OCI-LY7 (cell line): ENCODE results near the gene PKN1. TPM values are rescaled to one million over a fixed set of nuclear protein-coding genes. Genes with fewer than 3 reads are reported as not detected.

Source experiments
- BruUV-seq: library from RNA; stranded (reverse); fragments of 400-500 nt; replicated peaks from 2 replicates; lab custom pipeline; 2021; lab: Mats Ljungman, UMichigan
- CTCF ChIA-PET: fragments of 300-600 bp; sonication (Branson Sonifier 250); formaldehyde crosslinking; loops from one replicate; lab custom pipeline; 2022; ENCODE audit warnings: antibody characterized with exemption; ENCODE audit not compliant: unreplicated experiment; lab: Charles Lee
- POLR2A ChIA-PET: fragments of 300-600 bp; sonication (Branson Sonifier 250); formaldehyde crosslinking; loops from one replicate; lab custom pipeline; 2022; ENCODE audit warnings: antibody characterized with exemption; lab: Charles Lee
- DNase-seq: peaks from one replicate; pipeline ENCODE4 v3.0.0-alpha.2; 2015; ENCODE audit warnings: low spot score
- H2AFZ ChIP-seq: fragments of 200-600 bp; sonication (generic), shearing (Covaris generic); 2 replicates; pipeline ENCODE4 v1.6.1; 2014; ENCODE audit warnings: mild to moderate bottlenecking, antibody characterized with exemption, low read length, moderate library complexity
- H3K27ac ChIP-seq: fragments of 200-600 bp; sonication (generic); 2 replicates; pipeline ENCODE4 v1.5.1; 2014; ENCODE audit warnings: mixed run types, low read depth, mild to moderate bottlenecking, moderate library complexity, low read length, inconsistent platforms; ENCODE audit not compliant: poor library complexity, severe bottlenecking
- H3K36me3 ChIP-seq: fragments of 200-600 bp; sonication (generic); 2 replicates; pipeline ENCODE4 v1.6.1; 2014; ENCODE audit warnings: mild to moderate bottlenecking, antibody characterized with exemption, low read length, moderate library complexity, mixed read lengths; ENCODE audit not compliant: insufficient read depth
- H3K4me1 ChIP-seq: fragments of 200-600 bp; sonication (generic); 2 replicates; pipeline ENCODE4 v1.5.1; 2014; ENCODE audit warnings: mild to moderate bottlenecking, low read length; ENCODE audit not compliant: insufficient read depth, poor library complexity, severe bottlenecking
- H3K4me2 ChIP-seq: fragments of 200-600 bp; sonication (generic); 2 replicates; pipeline ENCODE4 v1.6.1; 2014; ENCODE audit warnings: mild to moderate bottlenecking, low read length
- H3K4me3 ChIP-seq: fragments of 200-600 bp; sonication (generic); 2 replicates; pipeline ENCODE4 v1.5.1; 2014; ENCODE audit warnings: mild to moderate bottlenecking, low read depth, low read length; ENCODE audit not compliant: poor library complexity, severe bottlenecking
- H3K79me2 ChIP-seq: fragments of 200-600 bp; sonication (generic); 2 replicates; pipeline ENCODE4 v1.6.1; 2016; ENCODE audit warnings: low read depth, mild to moderate bottlenecking, low read length, moderate library complexity, mixed read lengths; ENCODE audit not compliant: insufficient read depth
- H3K9me2 ChIP-seq: fragments of 200-600 bp; sonication (generic); 2 replicates; pipeline ENCODE4 v1.6.1; 2016; ENCODE audit warnings: mild to moderate bottlenecking, low read length, mixed read lengths; ENCODE audit not compliant: insufficient read depth
- H3K9me3 ChIP-seq: fragments of 200-600 bp; sonication (generic); 2 replicates; pipeline ENCODE4 v1.6.1; 2014; ENCODE audit warnings: mild to moderate bottlenecking, mixed run types, low read length, mixed read lengths
- H4K20me1 ChIP-seq: fragments of 200-600 bp; sonication (generic); 2 replicates; pipeline ENCODE4 v1.6.1; 2014; ENCODE audit warnings: mild to moderate bottlenecking, antibody characterized with exemption, low read length, moderate library complexity, mixed read lengths; ENCODE audit not compliant: insufficient read depth
- CTCF ChIP-seq: fragments of 200-600 bp; sonication (generic); conservative IDR thresholded peaks from 2 replicates; pipeline ENCODE4 v1.5.1; 2014; ENCODE audit warnings: mild to moderate bottlenecking, antibody characterized with exemption, low read length, moderate library complexity, mixed read lengths
- EZH2phosphoT487 ChIP-seq: fragments of 200-600 bp; sonication (generic); IDR thresholded peaks from 2 replicates; pipeline ENCODE4 v1.6.1; 2018; ENCODE audit warnings: low read depth, borderline replicate concordance, mild to moderate bottlenecking, mixed run types, antibody characterized with exemption, low read length, moderate library complexity, mixed read lengths
- intact Hi-C: fragments of 100-400 bp; cut with micrococcal nuclease; formaldehyde crosslinking; loops from one replicate; pipeline ENCODE4 v1.10.0; 2022; ENCODE audit not compliant: unreplicated experiment
- total RNA-seq, 2 experiments: library from RNA; depleted of rRNA in 1 of 2; stranded (reverse); fragments of >200 nt in 1 of 2; shearing (Covaris generic) in 1 of 2; gene quantifications; 2 replicates each; pipeline ENCODE4 v1.2.3, GENCODE V29; 2014 to 2022

Gene PKN1
- total RNA-seq, 2 experiments from 2014 or later: 117 to 233 TPM

DNA sequence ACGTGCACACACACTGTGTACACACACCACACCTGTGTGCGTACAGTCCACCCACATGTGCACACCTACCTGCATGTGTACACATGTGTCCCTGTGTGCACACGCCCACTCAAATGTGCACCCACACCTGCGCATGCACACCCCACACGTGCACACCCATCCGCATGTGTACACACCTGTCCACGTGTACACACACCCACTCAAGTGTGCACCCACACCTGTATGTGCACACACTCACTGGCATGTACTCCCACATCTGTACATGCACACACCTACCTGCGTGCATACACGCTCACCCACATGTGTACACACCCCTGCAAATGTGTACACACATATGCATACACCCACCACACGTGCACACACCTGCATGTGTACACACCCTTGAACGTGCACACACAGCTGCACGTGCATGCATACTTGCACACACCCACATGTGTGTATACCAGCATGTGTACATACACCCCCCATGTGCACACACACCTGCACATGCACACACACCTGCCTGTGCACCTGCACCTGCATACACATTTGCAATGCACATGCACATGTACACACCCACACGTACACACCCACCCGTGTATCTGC is 10.6 kb downstream of the PKN1 start:
- H3K9me3 ChIP-seq: no peaks in the 10 kb centered on the region
- TF ChIP-seq CTCF: no peak
- no peak for TF ChIP-seq EZH2phosphoT487
- H3K4me3 ChIP-seq: no peak overlapping the region
- BruUV-seq: no TSS peak
- H2AFZ ChIP-seq: no peak overlapping the region
- H3K4me2 ChIP-seq: no peak overlapping the region
- H4K20me1 ChIP-seq: no peaks in the 10 kb centered on the region
- peaks cover 72% of the 10 kb centered on the region for H3K36me3 ChIP-seq
- CTCF ChIA-PET: no interaction called here
- H3K9me2 ChIP-seq: no peaks in the 10 kb centered on the region
- H3K79me2 ChIP-seq: peaks cover 23% of the 10 kb centered on the region; the same call in 1 of the 2 replicates
- DNase-seq: no peak
- intact Hi-C loops: no loop called here
- POLR2A ChIA-PET: no interaction called here
- peaks cover 22% of the 10 kb centered on the region for H3K4me1 ChIP-seq
- H3K27ac ChIP-seq: no peak overlapping the region

- no peak for TF ChIP-seq EZH2phosphoT487
- TF ChIP-seq CTCF: no peak
- Histone ChIP-seq H4K20me1 (no peaks in the 10 kb centered on the region), H3K4me2 (no peak overlapping the region), H2AFZ (no peak overlapping the region), H3K36me3 (peaks cover 91% of the 10 kb centered on the region), H3K4me3 (no peak overlapping the region), H3K4me1 (no peaks in the 10 kb centered on the region), H3K9me3 (no peaks in the 10 kb centered on the region), H3K27ac (no peak overlapping the region), H3K79me2 (no peaks in the 10 kb centered on the region; the same call in 1 of the 2 replicates), H3K9me2 (no peaks in the 10 kb centered on the region)
- DNase-seq: no peak
- ChIA-PET POLR2A (no interaction called here), CTCF (no interaction called here)
- intact Hi-C loops: no loop called here
- no TSS peak for BruUV-seq
Measured at GRCh38 chr19:14446336-14447036, 13.4 kb downstream of the PKN1 start.

- ChIA-PET POLR2A (no interaction called here), CTCF (no interaction called here)
- no TSS peak for BruUV-seq
Measured at GRCh38 chr19:14449321-14449720, 16.2 kb downstream of the PKN1 start.

More at GRCh38 chr19:14449321-14449720, 16.2 kb downstream of the PKN1 start:
- H3K79me2 ChIP-seq: no peaks in the 10 kb centered on the region
- DNase-seq: no peak
- no peaks in the 10 kb centered on the region for H3K9me3 ChIP-seq
- no peaks in the 10 kb centered on the region for H4K20me1 ChIP-seq
- TF ChIP-seq EZH2phosphoT487 (no peak), CTCF (no peak)
- H3K9me2 ChIP-seq: no peaks in the 10 kb centered on the region
- H3K4me3 ChIP-seq: no peak overlapping the region
- H2AFZ ChIP-seq: no peak overlapping the region
- no peak overlapping the region for H3K27ac ChIP-seq
- no peak overlapping the region for H3K4me2 ChIP-seq
- peaks cover 84% of the 10 kb centered on the region for H3K36me3 ChIP-seq
- intact Hi-C loops: no loop called here
- H3K4me1 ChIP-seq: no peaks in the 10 kb centered on the region
